Measurements from ENCODE around the gene ARHGEF9.
A peak's percentile ranks its signal among the peaks of the same experiment; 100 is the strongest.

Gene ARHGEF9

GRCh38 chrX:63758011-63758410, 27.0 kb downstream of the ARHGEF9 start:
- FAIRE-seq: no peak
- no peak for TF ChIP-seq CTCF (IDR thresholded peaks at IDR 0.05; ENCODE audit: insufficient read depth, missing control alignments)

GRCh38 chrX:63755892-63756291, 29.1 kb downstream of the ARHGEF9 start:
- no peak for DNase-seq (ENCODE audit: insufficient read length, low spot score)
- no peak for FAIRE-seq
- no peak for TF ChIP-seq CTCF (IDR thresholded peaks at IDR 0.05; ENCODE audit: insufficient read depth, missing control alignments)

More at GRCh38 chrX:63758011-63758410, 27.0 kb downstream of the ARHGEF9 start:
- no peak for DNase-seq (ENCODE audit: insufficient read length, low spot score)

GRCh38 chrX:63754860-63755579, 30.0 kb downstream of the ARHGEF9 start:
- FAIRE-seq (no peak), DNase-seq (ENCODE audit: insufficient read length, low spot score) (peak; percentile 21)
- TF ChIP-seq CTCF (IDR thresholded peaks at IDR 0.05; ENCODE audit: insufficient read depth, missing control alignments): no peak

GRCh38 chrX:63754136-63754859, 30.7 kb downstream of the ARHGEF9 start:
- no peak for DNase-seq (ENCODE audit: insufficient read length, low spot score)
- no peak for FAIRE-seq
- TF ChIP-seq CTCF (IDR thresholded peaks at IDR 0.05; ENCODE audit: insufficient read depth, missing control alignments): no peak

- TF ChIP-seq CTCF (IDR thresholded peaks at IDR 0.05; ENCODE audit: insufficient read depth, missing control alignments): no peak
- no peak for FAIRE-seq
- no peak for DNase-seq (ENCODE audit: insufficient read length, low spot score)
Measured at GRCh38 chrX:63751481-63751880, 33.5 kb downstream of the ARHGEF9 start.

- peak; percentile 48 for FAIRE-seq
- no peak for TF ChIP-seq CTCF (IDR thresholded peaks at IDR 0.05; ENCODE audit: insufficient read depth, missing control alignments)
- DNase-seq (ENCODE audit: insufficient read length, low spot score): peak; percentile 19
Measured at GRCh38 chrX:63750811-63751210, 34.2 kb downstream of the ARHGEF9 start.

GRCh38 chrX:63747331-63747730, 37.7 kb downstream of the ARHGEF9 start:
- DNase-seq (ENCODE audit: insufficient read length, low spot score) (no peak), FAIRE-seq (no peak)
- no peak for TF ChIP-seq CTCF (IDR thresholded peaks at IDR 0.05; ENCODE audit: insufficient read depth, missing control alignments)
